ENCODE results near the gene GALE. TPM values are rescaled to one million over a fixed set of nuclear protein-coding genes. Genes with fewer than 3 reads are reported as not detected.
"Not testable (repeated sequence)": the region's sequence is repeated elsewhere in the genome, so short reads cannot be mapped to it uniquely, and the experiment has no call there.

GALE gene
- total RNA-seq, 1 donor from 2014 or later, result 131 TPM

DNA sequence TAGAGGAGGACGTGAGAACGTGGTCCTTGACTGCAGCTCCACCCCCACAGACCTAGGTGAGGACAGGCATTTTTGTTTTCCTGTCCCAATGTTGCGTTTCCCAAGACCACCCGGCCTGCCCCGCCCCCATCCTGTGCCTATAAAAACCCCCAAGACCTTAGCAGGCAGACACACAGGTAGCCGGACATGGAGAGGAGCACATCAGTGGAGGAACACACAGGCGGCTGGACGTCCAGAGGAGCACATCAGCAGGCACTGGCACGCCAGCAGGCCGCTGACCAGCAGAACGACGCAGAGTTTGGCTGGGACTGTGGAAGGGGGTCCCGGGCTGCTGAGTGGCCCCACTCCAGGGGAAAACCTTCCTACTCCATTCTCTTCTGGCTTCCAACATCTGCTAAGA lies 37.4 kb upstream of the GALE start:
- no peak for TF ChIP-seq CTCF (conservative IDR thresholded peaks at IDR 0.05; ENCODE audit: low read depth, low read length)
- DNase-seq (ENCODE audit: low read depth), result no peak
- peak overlapping the region; percentile 40 for H3K4me3 ChIP-seq (ENCODE audit: low read depth, low read length)

- no peak for DNase-seq (ENCODE audit: low read depth)
Measured at GRCh38 chr1:23836037-23836436, 35.5 kb upstream of the GALE start.

GRCh38 chr1:23834156-23834555 lies 33.6 kb upstream of the GALE start:
- not testable (repeated sequence) for H3K4me3 ChIP-seq (ENCODE audit: low read depth, low read length); DNase-seq (ENCODE audit: low read depth)

More at GRCh38 chr1:23836037-23836436, 35.5 kb upstream of the GALE start:
- H3K4me3 ChIP-seq (ENCODE audit: low read depth, low read length), result no peak overlapping the region
- TF ChIP-seq CTCF (conservative IDR thresholded peaks at IDR 0.05; ENCODE audit: low read depth, low read length), result no peak

- no peak overlapping the region for H3K4me3 ChIP-seq (ENCODE audit: low read depth, low read length)
- no peak for DNase-seq (ENCODE audit: low read depth)
- no peak for TF ChIP-seq CTCF (conservative IDR thresholded peaks at IDR 0.05; ENCODE audit: low read depth, low read length)
Measured at GRCh38 chr1:23827717-23828116, 27.2 kb upstream of the GALE start.

DNA sequence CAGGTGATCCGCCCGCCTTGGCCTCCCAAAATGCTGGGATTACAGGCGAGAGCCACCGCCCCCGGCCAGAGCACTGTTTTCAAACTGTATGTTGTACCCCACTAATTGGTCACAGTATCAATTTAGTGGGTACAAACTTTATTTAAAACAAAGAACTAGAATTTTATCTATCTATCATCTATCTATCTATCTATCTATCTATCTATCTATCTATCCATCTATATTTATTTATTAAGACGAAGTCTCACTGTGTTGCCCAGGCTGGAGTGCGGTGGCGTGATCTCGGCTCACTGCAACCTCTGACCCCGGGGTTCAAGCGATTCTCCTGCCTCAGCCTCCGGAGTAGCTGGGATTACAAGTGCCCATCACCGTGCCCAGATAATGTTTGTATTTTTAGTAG lies 26.0 kb upstream of the GALE start:
- DNase-seq (ENCODE audit: low read depth), result not testable (repeated sequence)

GRCh38 chr1:23825762-23826522 lies 25.4 kb upstream of the GALE start:
- DNase-seq (ENCODE audit: low read depth), result no peak
- H3K4me3 ChIP-seq (ENCODE audit: low read depth, low read length), result peak overlapping the region; percentile 100
- TF ChIP-seq CTCF (conservative IDR thresholded peaks at IDR 0.05; ENCODE audit: low read depth, low read length), result no peak

More for the DNA sequence above, 26.0 kb upstream of the GALE start:
- not testable (repeated sequence) for H3K4me3 ChIP-seq (ENCODE audit: low read depth, low read length)

DNA sequence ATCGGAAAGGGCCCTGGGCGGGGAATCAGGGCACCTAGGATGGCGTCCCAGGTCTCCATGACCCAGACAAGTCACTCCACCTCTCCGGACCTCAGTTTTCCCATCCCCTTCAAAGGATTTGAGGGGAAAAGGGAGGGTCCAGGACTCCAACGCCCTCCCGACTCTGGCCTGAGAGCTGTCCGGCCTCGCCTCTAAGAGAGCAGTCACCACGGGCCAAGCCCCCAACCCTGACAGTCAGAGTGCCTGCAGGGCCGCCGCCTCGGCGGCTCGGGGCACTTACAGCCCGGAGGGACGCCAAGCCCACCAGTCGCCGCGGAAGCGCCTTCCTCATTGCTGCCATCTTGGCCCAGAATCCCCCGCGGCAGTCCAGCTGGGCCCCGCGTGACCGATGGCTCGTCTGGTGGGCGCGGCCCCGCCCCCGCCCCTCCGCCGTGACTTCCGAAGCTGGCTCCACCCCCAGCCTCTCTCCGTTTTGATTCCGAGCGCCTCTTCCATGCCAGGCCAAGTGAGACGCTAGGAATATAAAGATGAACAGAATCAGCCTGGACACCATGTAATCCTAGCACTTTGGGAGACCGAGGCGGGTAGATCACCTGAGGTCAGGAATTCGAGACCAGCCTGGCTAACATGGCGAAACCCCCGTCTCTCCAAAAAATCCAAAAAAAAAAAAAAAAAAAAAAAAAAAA lies 24.7 kb upstream of the GALE start, which contains the start of gene HMGCL:
HMGCL (minus strand) TSS at position 354 of the 686 bp plus-strand sequence; CDS start at position 340, 14 bp downstream.
- TF ChIP-seq CTCF (conservative IDR thresholded peaks at IDR 0.05; ENCODE audit: low read depth, low read length), result no peak
- peak within 1 kb of the TSS; percentile 100 for H3K4me3 ChIP-seq (ENCODE audit: low read depth, low read length)
- DNase-seq (ENCODE audit: low read depth), result peak; percentile 23

DNA sequence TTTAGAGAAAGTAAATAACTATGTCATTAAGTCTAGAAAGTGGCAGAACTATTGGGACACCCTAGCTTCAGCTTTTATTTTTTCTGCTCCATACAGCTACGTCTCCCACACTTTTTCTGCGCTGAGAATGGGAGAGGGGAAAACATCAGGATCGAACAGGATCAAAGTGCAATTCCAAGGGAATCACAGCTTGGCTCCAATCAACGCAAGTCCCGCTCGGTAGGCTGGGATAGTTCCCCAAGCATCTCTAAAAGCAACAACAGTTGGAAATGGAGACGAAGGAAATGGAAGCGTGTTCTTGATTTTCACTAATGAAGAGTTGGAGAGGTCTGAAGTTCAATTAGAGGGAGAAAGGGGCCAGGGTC lies 24.1 kb upstream of the GALE start:
- TF ChIP-seq CTCF (conservative IDR thresholded peaks at IDR 0.05; ENCODE audit: low read depth, low read length), result no peak
- DNase-seq (ENCODE audit: low read depth), result no peak
- H3K4me3 ChIP-seq (ENCODE audit: low read depth, low read length), result peak overlapping the region; percentile 100

All from epithelial cell of proximal tubule (primary cell).